Measurements from ENCODE around the gene NT5C3A. TPM values are rescaled to one million over a fixed set of nuclear protein-coding genes. Genes with fewer than 3 reads are reported as not detected.
A peak's percentile ranks its signal among the peaks of the same experiment; 100 is the strongest.
"Not testable (repeated sequence)": the region's sequence is repeated elsewhere in the genome, so short reads cannot be mapped to it uniquely, and the experiment has no call there.

The NT5C3A gene
- total and polyA plus RNA-seq, 9 of the 15 experiments (the other 6 are each of a cell fraction or from before 2014, with no cell fraction given): 18.6 to 60.1 (median 40.0) TPM

GRCh38 chr7:32979246-32979645 lies 83.3 kb downstream of the NT5C3A start:
- H3K79me2 ChIP-seq (ENCODE audit: control insufficient read depth, insufficient read depth, low read length); H3K27me3 ChIP-seq (ENCODE audit: control insufficient read depth in 2 of 2, insufficient read depth in 2 of 2, low read length in 2 of 2); DNase-seq (ENCODE audit: extremely low read depth in 1 of 4, low spot score in 3 of 4); H3K4me1 ChIP-seq (replicated peaks in 1 of 2; ENCODE audit: control insufficient read depth in 2 of 2, insufficient read depth in 2 of 2, low read length in 2 of 2); POLR2A ChIA-PET; BruUV-seq (replicated peaks); H2AFZ ChIP-seq (ENCODE audit: low read depth, low read length); H3K9me3 ChIP-seq (replicated peaks; ENCODE audit: control insufficient read depth, insufficient read depth, low read depth, low read length); H3K27ac ChIP-seq (ENCODE audit: extremely low read depth, low read depth, low read length); H3K36me3 ChIP-seq (ENCODE audit: control insufficient read depth, insufficient read depth, low read length); in situ Hi-C loops (cut with MboI); H3K9me1 ChIP-seq (ENCODE audit: control insufficient read depth, insufficient read depth, low read length); H3K9ac ChIP-seq (ENCODE audit: insufficient read depth in 1 of 2, low read depth in 2 of 2, low read length in 2 of 2); intact Hi-C loops (cut with micrococcal nuclease); CTCF ChIA-PET (ENCODE audit: low intra/inter-chr PET ratio); H3K4me3 ChIP-seq; H3K4me2 ChIP-seq (ENCODE audit: insufficient read depth, low read length); H4K20me1 ChIP-seq (replicated peaks; ENCODE audit: control insufficient read depth, insufficient read depth, low read length); TF ChIP-seq JUN (CRISPR knock-in tag; IDR thresholded peaks at IDR 0.05; ENCODE audit: borderline replicate concordance); ATF3 (CRISPR knock-in tag; conservative IDR thresholded peaks at IDR 0.05); JUND (tag; IDR thresholded peaks at IDR 0.05; ENCODE audit: borderline replicate concordance, low read depth, low read length): not testable (repeated sequence)
- WGBS (ENCODE audit: insufficient coverage, low coverage, missing lambda C conversion rate): 79% methylated on average over 6 of the region's 6 CpGs
- TF ChIP-seq TRIM24 (IDR thresholded peaks at IDR 0.05) (peak; percentile 97 to 99), ZNF324 (CRISPR knock-in tag; IDR thresholded peaks at IDR 0.05) (peak; percentile 87), NFE2 (IDR thresholded peaks at IDR 0.05; ENCODE audit: low read depth) (0 out of 2 replicates have a peak, but pooled peaks have one; percentile 4), ZNF316 (IDR thresholded peaks at IDR 0.05) (peak; percentile 33; the same call in 1 of the 2 replicates), MAFG (tag; conservative IDR thresholded peaks at IDR 0.05) (0 out of 2 replicates have a peak, but pooled peaks have one; percentile 15), JUN (IDR thresholded peaks at IDR 0.05; ENCODE audit: borderline replicate concordance, low read depth, low read length) (peak; percentile 50; the same call in 1 of the 2 replicates), TEAD1 (CRISPR knock-in tag; IDR thresholded peaks at IDR 0.05) (peak in 1 of 2 experiments; percentile 80; a peak in 1 of 4 replicates), ATF3 (IDR thresholded peaks at IDR 0.05) (peak; percentile 85), SMARCA4 (IDR thresholded peaks at IDR 0.05) (0 out of 2 replicates have a peak, but pooled peaks have one; percentile 22), FOSL1 (tag; conservative IDR thresholded peaks at IDR 0.05) (peak; percentile 49; the same call in 1 of the 2 replicates), CXXC5 (CRISPR knock-in tag; IDR thresholded peaks at IDR 0.05) (0 out of 2 replicates have a peak, but pooled peaks have one; percentile 12), CEBPG (CRISPR knock-in tag; IDR thresholded peaks at IDR 0.05) (peak; percentile 85), CEBPG (tag; conservative IDR thresholded peaks at IDR 0.05 in 1 of 2, IDR thresholded peaks at IDR 0.05 in 1 of 2) (peak in 1 of 2 experiments; percentile 77; a peak in 2 of 4 replicates), EP300 (IDR thresholded peaks at IDR 0.05; ENCODE audit: low read length) (peak; percentile 35; the same call in 1 of the 2 replicates), JUND (IDR thresholded peaks at IDR 0.05; ENCODE audit: borderline replicate concordance, low read depth, low read length) (peak; percentile 44; the same call in 1 of the 2 replicates)
- FAIRE-seq: peak; percentile 48
- peak; percentile 57 for ATAC-seq

GRCh38 chr7:32977159-32977558 lies 85.4 kb downstream of the NT5C3A start:
- H2AFZ ChIP-seq (ENCODE audit: low read depth, low read length): not testable (repeated sequence)

More at GRCh38 chr7:32977159-32977558, 85.4 kb downstream of the NT5C3A start:
- intact Hi-C loops (cut with micrococcal nuclease); H3K4me3 ChIP-seq; H3K4me1 ChIP-seq (replicated peaks in 1 of 2; ENCODE audit: control insufficient read depth in 2 of 2, insufficient read depth in 2 of 2, low read length in 2 of 2); FAIRE-seq; H3K79me2 ChIP-seq (ENCODE audit: control insufficient read depth, insufficient read depth, low read length); H3K9ac ChIP-seq (ENCODE audit: insufficient read depth in 1 of 2, low read depth in 2 of 2, low read length in 2 of 2); CTCF ChIA-PET (ENCODE audit: low intra/inter-chr PET ratio); H3K9me3 ChIP-seq (replicated peaks; ENCODE audit: control insufficient read depth, insufficient read depth, low read depth, low read length); ATAC-seq; H3K36me3 ChIP-seq (ENCODE audit: control insufficient read depth, insufficient read depth, low read length); H4K20me1 ChIP-seq (replicated peaks; ENCODE audit: control insufficient read depth, insufficient read depth, low read length); BruUV-seq (replicated peaks); DNase-seq (ENCODE audit: extremely low read depth in 1 of 4, low spot score in 3 of 4); H3K27me3 ChIP-seq (ENCODE audit: control insufficient read depth in 2 of 2, insufficient read depth in 2 of 2, low read length in 2 of 2); H3K4me2 ChIP-seq (ENCODE audit: insufficient read depth, low read length); H3K27ac ChIP-seq (ENCODE audit: extremely low read depth, low read depth, low read length); H3K9me1 ChIP-seq (ENCODE audit: control insufficient read depth, insufficient read depth, low read length); POLR2A ChIA-PET; in situ Hi-C loops (cut with MboI): not testable (repeated sequence)
- whole genome bisulfite sequencing (ENCODE audit: insufficient coverage, low coverage, missing lambda C conversion rate): 68% methylated on average over 2 of the region's 2 CpGs
